HepG2 (cell line): ENCODE results near the gene UBXN2A. TPM values are rescaled to one million over a fixed set of nuclear protein-coding genes. Genes with fewer than 3 reads are reported as not detected.

Experiments used
- FOXA3 ChIP-seq: IDR thresholded peaks from 2 replicates; pipeline ENCODE4 v1.6.1; 2016; ENCODE audit warnings: missing genetic modification reagents, missing compliant biosample characterization
- GPN1 ChIP-seq: sonication (generic); formaldehyde crosslinking; IDR thresholded peaks from 2 replicates; pipeline ENCODE4 v1.5.1; 2020; ENCODE audit warnings: missing genetic modification reagents, borderline replicate concordance
- HNF4A ChIP-seq: sonication (generic); formaldehyde crosslinking; IDR thresholded peaks from 2 replicates; pipeline ENCODE4 v1.4.0; 2020; ENCODE audit warnings: missing genetic modification reagents
- HNRNPLL ChIP-seq: fragments of 200-400 bp; formaldehyde crosslinking; IDR thresholded peaks from 2 replicates; pipeline ENCODE4 v1.6.1; 2017; ENCODE audit warnings: mild to moderate bottlenecking, low read depth, low read length; ENCODE audit not compliant: poor library complexity, severe bottlenecking
- HOXA9 ChIP-seq: sonication (generic); formaldehyde crosslinking; IDR thresholded peaks from 2 replicates; pipeline ENCODE4 v1.8.1; 2022; ENCODE audit warnings: missing genetic modification reagents, mild to moderate bottlenecking, moderate library complexity, borderline replicate concordance
- KAT7 ChIP-seq: IDR thresholded peaks from 2 replicates; pipeline ENCODE4 v1.6.1; 2018; ENCODE audit warnings: borderline replicate concordance, missing compliant biosample characterization
- LCORL ChIP-seq, 2 experiments: fragments of 450-650 bp in 1 of 2; sonication (generic) in 1 of 2; formaldehyde crosslinking in 1 of 2; IDR thresholded peaks; 2 replicates each; pipeline versions ENCODE4 v1.5.0 to v1.6.1; 2017 to 2020; ENCODE audit warnings: antibody characterized with exemption in 1 of 2, missing genetic modification reagents in 1 of 2
- MEIS1 ChIP-seq: sonication (generic); formaldehyde crosslinking; IDR thresholded peaks from 2 replicates; pipeline ENCODE4 v1.9.0; 2021; ENCODE audit warnings: mild to moderate bottlenecking, missing genetic modification reagents, moderate library complexity, borderline replicate concordance
- MLX ChIP-seq: IDR thresholded peaks from 2 replicates; pipeline ENCODE4 v1.6.1; 2016
- TOE1 ChIP-seq: sonication (generic); formaldehyde crosslinking; IDR thresholded peaks from 2 replicates; pipeline ENCODE4 v1.4.0; 2020; ENCODE audit warnings: mild to moderate bottlenecking, missing genetic modification reagents
- U2AF2 ChIP-seq: fragments of 200-400 bp; formaldehyde crosslinking; IDR thresholded peaks from 2 replicates; pipeline ENCODE4 v1.6.1; 2017; ENCODE audit warnings: low read depth, mild to moderate bottlenecking, low read length
- USF2 ChIP-seq, 2 experiments: sonication (generic) in 1 of 2; formaldehyde crosslinking in 1 of 2; IDR thresholded peaks; 2 replicates each; pipeline versions ENCODE4 v1.5.1 to v1.6.1; 2011 to 2020; ENCODE audit warnings: borderline replicate concordance in 1 of 2, low read depth in 1 of 2, low read length in 1 of 2, mild to moderate bottlenecking in 1 of 2, missing genetic modification reagents in 1 of 2, moderate library complexity in 1 of 2
- XRCC5 ChIP-seq: fragments of 200-400 bp; formaldehyde crosslinking; optimal IDR thresholded peaks from 2 replicates; pipeline ENCODE3; 2017; ENCODE audit warnings: mild to moderate bottlenecking, low read length
- ZC3H13 ChIP-seq: sonication (generic); formaldehyde crosslinking; IDR thresholded peaks from 2 replicates; pipeline ENCODE4 v1.8.1; 2023; ENCODE audit warnings: mild to moderate bottlenecking, missing genetic modification reagents, moderate library complexity
- ZMYM4 ChIP-seq: sonication (generic); formaldehyde crosslinking; IDR thresholded peaks from 2 replicates; pipeline ENCODE4 v1.8.1; 2023; ENCODE audit warnings: mild to moderate bottlenecking, missing genetic modification reagents
- ZNF33A ChIP-seq: sonication (generic); formaldehyde crosslinking; IDR thresholded peaks from 2 replicates; pipeline ENCODE4 v1.5.1; 2020; ENCODE audit warnings: missing genetic modification reagents, mild to moderate bottlenecking, moderate library complexity, borderline replicate concordance
- ZNF83 ChIP-seq: sonication (generic); formaldehyde crosslinking; IDR thresholded peaks from 2 replicates; pipeline ENCODE4 v1.4.0; 2020; ENCODE audit warnings: missing genetic modification reagents, mild to moderate bottlenecking, borderline replicate concordance
- polyA plus RNA-seq, 8 experiments: library from polyadenylated mRNA; depleted of rRNA in 3 of 8; stranded (reverse) in 7 of 8; unstranded in 1 of 8; fragments of >200 nt; fragmentation: Illumina TruSeq in 4 of 8; extraction: Trizol in 4 of 8; gene quantifications; 2 replicates each; pipeline versions ENCODE4 v1.2.1 to v1.2.3, GENCODE V29; 2011 to 2016; ENCODE audit warnings: low read depth in 4 of 8, missing spikeins in 1 of 8, mixed read lengths in 1 of 8; ENCODE audit not compliant: insufficient read depth in 1 of 8
- total RNA-seq, 5 experiments: library from RNA; depleted of rRNA; stranded (reverse); fragments of >200 nt; fragmentation: Illumina TruSeq; extraction: Trizol; gene quantifications; 2 replicates each; pipeline ENCODE4 v1.2.3, GENCODE V29; 2016; ENCODE audit warnings: low read depth in 1 of 5
- TF ChIP-seq, protein P1 (sequence below): IDR thresholded peaks from 2 replicates; pipeline ENCODE4 v1.6.1; 2016; ENCODE audit warnings: mild to moderate bottlenecking, missing biosample characterization, missing genetic modification reagents
- TF ChIP-seq, protein P2 (sequence below): sonication (generic); formaldehyde crosslinking; IDR thresholded peaks from 2 replicates; pipeline ENCODE4 v1.4.0; 2020; ENCODE audit warnings: low read depth, mild to moderate bottlenecking, missing genetic modification reagents

UBXN2A gene
- total and polyA plus RNA-seq, 2 of the 13 experiments (the other 11 are each of a cell fraction or from before 2014, with no cell fraction given) = 8.3 to 20.9 TPM

GRCh38 chr2:23940718-23941620, 706 bp downstream of the UBXN2A start (continued):
- TF ChIP-seq, protein P1, sequence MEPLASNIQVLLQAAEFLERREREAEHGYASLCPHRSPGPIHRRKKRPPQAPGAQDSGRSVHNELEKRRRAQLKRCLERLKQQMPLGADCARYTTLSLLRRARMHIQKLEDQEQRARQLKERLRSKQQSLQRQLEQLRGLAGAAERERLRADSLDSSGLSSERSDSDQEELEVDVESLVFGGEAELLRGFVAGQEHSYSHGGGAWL (CRISPR knock-in tag) = no peak; the same call in 1 of the 2 replicates
- TF ChIP-seq, protein P2, sequence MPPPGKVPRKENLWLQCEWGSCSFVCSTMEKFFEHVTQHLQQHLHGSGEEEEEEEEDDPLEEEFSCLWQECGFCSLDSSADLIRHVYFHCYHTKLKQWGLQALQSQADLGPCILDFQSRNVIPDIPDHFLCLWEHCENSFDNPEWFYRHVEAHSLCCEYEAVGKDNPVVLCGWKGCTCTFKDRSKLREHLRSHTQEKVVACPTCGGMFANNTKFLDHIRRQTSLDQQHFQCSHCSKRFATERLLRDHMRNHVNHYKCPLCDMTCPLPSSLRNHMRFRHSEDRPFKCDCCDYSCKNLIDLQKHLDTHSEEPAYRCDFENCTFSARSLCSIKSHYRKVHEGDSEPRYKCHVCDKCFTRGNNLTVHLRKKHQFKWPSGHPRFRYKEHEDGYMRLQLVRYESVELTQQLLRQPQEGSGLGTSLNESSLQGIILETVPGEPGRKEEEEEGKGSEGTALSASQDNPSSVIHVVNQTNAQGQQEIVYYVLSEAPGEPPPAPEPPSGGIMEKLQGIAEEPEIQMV (CRISPR knock-in tag) = no peak
- no peak for TF ChIP-seq ZMYM4
- TF ChIP-seq XRCC5 = no peak
- no peak for TF ChIP-seq GPN1 (CRISPR knock-in tag)
- TF ChIP-seq LCORL (IDR thresholded peaks at IDR 0.05) = no peak
- TF ChIP-seq LCORL (CRISPR knock-in tag; IDR thresholded peaks at IDR 0.05) = no peak
- peak; percentile 28 for TF ChIP-seq HNRNPLL
- no peak for TF ChIP-seq ZNF83 (CRISPR knock-in tag)
- 0 out of 2 replicates have a peak, but pooled peaks have one; percentile 24 for TF ChIP-seq KAT7 (CRISPR knock-in tag)
- TF ChIP-seq MLX = no peak
- no peak for TF ChIP-seq ZNF33A (CRISPR knock-in tag)
- no peak for TF ChIP-seq ZC3H13 (CRISPR knock-in tag)
- no peak; the same call in 1 of the 2 replicates for TF ChIP-seq HNF4A (CRISPR knock-in tag)
- TF ChIP-seq U2AF2 = no peak
- no peak for TF ChIP-seq FOXA3 (CRISPR knock-in tag)
- no peak for TF ChIP-seq HOXA9 (CRISPR knock-in tag)
- TF ChIP-seq MEIS1 (CRISPR knock-in tag) = no peak
- TF ChIP-seq TOE1 = no peak
- no peak for TF ChIP-seq USF2 (IDR thresholded peaks at IDR 0.05; ENCODE audit: low read depth, low read length)
- TF ChIP-seq USF2 (CRISPR knock-in tag; IDR thresholded peaks at IDR 0.05; ENCODE audit: borderline replicate concordance) = no peak
